Stimulated activated CD8-positive, alpha-beta memory T cell treated with anti-CD3 and anti-CD28 coated beads, Interleukin-12 subunit alpha, Interleukin-12 subunit beta, amount 100 ng/mL, for 24 hours (primary cell): ENCODE results near the gene SCNN1A.

ENCODE experiments used
- DNase-seq: peaks from one replicate; pipeline ENCODE4 v3.0.0-alpha.2; 2020; ENCODE audit errors: extremely low read depth

SCNN1A gene

DNA sequence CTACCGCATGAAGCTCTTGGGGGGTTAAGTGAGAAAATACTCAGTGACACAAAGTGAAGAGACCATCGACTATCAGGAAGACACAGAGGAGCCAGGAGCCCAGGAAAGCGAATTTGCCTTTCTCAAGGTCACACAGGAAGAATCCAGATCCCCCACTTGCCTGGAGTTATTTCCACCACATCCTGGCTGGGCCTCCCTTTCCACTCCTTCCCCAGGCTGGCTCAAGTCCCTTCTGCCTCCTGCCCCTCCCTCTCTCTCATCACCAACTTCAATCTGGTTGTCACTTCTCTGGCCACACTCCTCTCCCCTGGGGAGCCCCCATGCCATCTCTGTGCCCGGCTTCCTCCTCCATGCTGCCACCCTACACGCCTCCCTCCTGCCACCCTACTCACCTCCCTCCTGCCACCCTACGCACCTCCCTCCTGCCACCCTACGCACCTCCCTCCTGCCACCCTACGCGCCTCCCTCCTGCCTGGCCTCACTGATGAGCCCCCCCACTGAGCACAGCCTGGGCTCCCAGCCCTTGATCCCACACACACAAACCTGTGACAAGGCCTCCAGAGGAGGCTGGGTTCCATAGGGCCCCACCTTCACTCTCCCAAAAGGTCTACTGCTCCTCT is 6.3 kb downstream of the SCNN1A start:
- no peak for DNase-seq

DNA sequence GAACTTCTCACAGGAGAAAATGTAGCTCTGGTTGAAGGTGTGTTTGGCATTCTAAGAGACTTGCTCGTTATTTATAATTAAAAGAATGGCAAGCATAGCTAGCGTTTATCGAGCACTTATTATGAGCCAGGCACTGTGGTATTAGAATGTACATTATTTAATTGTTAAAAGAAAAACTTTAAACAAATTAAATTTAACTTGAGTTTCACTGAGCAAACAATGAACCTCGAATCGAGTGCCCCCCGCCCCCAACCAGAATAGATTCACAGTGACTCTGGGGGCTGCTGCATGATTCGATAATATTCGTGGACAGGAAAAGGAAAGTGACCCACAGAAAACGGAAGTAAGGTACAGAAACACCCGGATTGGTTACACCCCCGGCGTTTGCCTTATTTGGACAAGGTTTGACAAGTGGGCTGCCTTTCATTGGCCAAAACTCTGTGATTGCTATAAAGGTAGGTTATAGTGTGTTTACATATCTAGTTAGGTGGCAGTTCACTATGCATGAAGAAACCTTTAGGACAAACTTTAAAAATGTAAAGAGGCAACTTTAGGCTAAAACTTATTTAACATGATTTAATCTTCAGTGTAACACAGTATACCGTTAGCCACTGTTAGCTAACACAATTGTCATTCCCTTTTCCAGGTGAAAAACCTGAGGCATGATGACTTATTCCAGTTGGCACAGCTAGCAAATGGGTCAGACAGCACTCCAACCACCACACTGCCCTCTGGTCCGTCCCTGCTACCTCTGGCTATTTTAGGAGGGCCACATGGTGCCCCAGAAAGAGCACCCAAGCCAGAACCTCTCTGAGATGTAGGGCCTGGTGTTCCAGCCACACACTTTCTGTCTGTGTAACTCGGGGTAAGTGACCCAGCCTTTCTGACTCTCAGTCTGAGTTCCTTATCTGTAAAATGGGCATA is 7.1 kb downstream of the SCNN1A start:
- DNase-seq, result no peak

DNA sequence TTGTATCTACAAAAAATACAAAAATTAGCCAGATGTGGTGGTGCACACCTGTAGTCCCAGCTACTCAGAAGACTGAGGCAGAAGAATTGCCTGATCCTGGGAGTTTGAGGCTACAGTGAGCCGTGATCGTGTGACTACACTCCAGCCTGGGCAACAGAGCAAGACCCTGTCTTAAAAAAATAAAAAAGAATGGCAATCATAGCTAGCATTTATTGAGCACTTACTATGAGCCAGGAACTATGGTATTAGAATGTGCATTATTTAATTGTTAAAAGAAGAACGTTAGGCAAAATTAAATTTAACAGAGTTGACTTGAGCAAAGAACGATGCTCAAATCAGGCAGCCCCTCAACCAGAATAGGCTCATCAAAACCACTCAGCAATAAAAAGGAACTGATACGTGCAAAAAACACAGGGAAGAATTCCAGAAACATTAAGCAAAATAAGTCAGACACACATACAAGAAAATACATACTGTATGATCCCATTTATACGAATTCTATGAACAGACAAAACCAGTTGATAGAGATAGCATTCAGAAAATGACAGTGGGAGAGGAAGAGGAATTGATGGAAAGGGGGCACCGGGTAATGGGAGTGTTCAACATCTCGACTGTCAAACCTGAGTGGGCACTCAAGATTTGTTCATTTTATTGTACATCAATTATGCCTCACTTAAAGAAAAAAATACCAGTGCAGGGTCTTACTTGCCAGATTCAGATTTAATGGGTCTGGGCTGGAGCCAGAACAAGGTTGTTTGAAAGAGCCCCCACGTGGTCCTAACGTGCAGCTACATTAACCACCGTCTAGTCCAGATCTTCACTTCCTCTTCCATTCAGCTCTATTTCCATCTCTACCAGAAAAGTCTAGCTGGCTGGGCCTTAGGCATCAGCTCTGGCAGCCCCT is 8.0 kb downstream of the SCNN1A start:
- DNase-seq, result no peak

DNA sequence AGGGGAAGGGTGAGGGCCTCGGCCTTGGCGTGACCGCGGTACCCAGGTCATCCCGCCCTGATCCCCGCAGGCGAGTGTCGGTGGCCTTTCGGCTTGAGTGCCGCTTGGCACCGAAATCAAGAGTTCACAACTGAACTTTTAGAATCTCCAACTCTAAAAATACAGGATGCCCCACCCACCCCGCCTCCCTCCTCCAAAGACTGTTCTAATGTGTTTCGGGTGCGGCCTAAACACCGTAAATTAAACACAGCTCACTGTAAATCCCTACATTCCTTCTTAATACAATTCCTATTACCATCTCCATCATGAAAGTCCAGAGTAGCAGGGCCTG is 11.4 kb downstream of the SCNN1A start:
- no peak for DNase-seq

DNA sequence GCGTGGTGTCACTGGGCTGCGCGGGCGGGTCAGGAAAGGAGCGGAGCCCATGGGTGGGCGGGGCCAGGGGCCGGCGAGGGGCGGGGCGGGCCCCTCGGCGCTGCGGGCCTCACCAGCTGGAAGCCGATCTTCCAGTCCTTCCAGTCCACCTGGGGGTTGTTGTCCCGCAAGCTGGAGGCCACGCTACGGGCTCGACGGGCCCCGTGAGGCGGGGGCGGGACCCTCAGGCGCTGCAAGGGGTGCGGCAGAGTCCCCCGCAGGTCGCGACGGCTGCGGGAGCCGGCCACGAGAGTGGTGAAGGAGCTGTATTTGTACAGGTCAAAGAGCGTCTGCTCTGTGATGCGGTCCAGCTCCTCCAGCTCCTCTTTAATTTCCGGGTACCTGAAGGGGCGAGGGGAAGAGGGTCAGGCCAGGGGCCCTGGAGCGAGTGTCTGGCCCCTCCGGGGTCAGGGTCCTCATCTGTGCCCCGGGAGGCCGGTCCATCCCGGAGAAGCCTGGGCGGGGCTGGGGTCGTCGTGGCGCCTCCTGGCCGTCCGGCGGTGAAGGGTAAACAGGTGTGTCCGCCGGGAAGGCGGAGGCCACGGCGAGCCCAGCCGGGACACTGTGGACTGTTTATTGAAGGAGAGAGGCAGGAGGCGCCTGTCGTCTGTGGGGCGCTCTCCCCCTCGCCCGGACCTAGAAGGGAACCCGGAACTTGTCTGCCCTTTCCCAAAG is 11.9 kb downstream of the SCNN1A start:
- DNase-seq, result peak; percentile 30

DNA sequence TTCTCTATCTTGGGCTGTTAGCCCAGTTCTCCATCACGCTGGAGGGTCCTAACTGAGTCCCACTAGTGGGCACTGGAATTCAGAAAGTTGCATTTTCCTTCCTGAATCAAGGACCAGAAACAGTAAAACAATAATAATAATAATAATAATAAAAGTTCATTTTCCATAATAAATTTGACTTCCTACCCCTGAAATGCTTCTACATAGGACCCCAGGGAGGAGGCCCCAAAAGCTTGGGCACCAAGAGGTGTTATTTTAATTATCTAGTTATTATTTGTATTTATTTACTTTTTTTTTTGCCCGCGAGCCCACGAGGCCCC is 12.4 kb downstream of the SCNN1A start:
- DNase-seq, result no peak

DNA sequence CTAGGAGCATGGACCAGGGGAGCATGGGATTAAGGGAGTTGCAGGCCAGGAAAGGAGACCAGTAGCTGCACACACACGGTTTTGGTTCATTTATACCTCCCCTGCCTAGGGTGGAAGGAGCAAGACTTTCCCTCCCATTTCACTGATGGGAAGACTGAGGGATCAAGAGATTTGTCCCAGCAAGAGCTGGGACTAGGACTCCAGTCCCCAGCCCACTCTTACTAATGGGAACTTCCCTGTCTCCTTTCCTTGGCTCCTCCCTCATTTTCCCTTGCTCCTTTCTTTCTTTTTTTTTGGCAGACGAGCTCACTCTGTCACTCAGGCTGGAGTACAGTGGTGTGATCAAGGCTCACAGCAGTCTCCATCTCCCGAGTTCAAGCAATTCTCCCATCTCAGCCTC is 13.0 kb downstream of the SCNN1A start:
- DNase-seq, result no peak

DNA sequence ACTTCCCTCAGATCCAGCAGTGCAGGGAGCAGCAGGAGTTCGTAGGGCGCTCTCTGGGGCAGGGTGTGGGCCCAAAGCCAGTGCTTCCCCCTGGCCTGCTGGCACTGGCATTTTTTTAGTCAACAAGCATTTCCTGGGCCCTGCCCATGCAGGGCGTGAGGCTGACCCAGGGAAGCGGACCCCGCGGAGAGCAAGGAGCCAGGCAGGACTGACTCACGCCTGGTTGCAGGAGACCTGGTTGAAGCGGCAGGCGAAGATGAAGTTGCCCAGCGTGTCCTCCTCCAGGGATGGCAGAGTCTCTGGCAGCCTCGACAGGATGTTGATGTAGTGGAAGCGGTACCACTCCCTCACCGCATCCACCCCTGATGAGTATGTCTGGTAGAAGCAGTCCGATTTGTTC is 13.5 kb downstream of the SCNN1A start:
- no peak for DNase-seq

DNA sequence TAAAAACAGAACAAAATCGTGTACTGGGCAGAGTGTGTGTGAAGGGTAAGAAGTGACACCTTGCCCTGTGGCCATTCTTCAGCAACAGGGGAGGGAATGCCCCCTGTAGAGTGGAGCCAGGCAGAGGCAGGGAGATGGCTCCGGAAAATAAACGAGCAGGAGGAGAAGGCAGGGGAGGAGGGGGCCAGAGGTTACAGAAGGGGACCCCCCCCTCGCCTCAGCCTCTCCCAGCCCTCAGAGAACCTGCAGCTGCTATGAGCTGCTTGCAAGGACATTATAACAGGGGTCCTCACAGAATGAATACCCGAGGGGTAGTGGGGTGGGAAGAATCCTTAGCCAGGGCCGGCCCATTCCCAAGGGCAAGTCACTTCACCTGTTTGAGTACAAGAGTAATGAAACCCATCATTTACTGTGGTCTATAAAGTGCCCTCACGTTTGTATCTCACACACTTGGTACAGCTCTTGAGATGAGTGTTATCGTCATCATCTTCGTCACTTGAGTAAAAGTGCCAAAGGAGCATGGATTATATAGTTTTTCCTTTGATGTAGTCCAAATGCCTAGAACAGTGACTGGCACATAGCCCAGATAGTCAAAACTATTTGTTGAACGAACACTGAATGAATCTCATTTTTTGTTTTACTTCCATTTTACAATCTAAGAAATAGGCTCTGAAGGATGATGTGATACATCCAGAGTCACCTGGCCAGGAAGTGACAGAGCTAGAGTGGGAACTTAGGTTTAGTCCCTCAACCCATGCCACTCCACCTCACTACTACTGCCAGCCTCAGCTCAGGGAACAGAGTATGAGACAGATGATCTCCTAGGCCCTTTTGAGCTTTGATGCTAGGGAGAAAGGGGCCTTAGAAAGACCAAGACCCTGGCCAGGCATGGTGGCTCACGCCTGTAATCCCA is 14.5 kb downstream of the SCNN1A start:
- DNase-seq, result no peak

DNA sequence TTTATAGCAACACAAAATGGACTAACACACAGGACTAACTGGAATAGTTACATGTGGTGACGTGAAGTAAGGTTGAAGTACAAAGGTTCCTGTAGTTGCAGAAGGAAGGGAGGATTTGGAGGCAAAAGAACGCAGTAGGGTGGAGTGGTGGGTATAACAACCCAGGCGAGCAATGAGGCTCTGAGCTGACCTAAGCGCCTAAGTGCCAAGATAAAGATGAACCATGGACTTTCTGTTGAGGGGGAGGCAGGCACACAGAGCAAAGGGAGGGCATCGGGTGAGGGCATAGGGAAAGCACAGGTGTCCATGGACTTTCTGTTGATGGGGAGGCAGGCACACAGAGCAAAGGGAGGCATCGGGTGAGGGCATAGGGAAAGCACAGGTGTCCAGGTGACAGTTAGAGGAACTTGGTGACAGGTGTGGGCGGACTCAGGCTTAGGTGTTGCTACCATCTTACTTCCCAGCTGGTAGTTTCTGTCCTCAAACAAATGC is 15.2 kb downstream of the SCNN1A start:
- DNase-seq, result no peak

DNA sequence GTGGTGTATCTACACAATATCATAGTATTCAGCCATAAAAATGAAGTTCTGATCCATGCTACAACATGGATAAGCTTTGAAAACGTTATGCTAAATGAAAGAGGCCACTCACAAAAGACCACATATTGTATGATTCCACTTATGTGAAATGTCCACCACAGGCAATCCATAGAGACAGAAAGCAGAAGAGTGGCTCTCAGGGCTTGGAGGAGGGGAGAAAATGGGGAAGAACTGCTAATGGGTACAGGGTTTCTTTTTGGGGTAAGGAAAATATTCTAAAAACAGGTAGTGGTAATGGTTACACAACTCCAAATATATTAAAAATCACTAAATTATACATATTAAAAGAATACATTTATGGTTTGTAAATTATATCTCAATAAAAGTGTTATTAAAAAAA is 16.5 kb downstream of the SCNN1A start:
- DNase-seq, result no peak

DNA sequence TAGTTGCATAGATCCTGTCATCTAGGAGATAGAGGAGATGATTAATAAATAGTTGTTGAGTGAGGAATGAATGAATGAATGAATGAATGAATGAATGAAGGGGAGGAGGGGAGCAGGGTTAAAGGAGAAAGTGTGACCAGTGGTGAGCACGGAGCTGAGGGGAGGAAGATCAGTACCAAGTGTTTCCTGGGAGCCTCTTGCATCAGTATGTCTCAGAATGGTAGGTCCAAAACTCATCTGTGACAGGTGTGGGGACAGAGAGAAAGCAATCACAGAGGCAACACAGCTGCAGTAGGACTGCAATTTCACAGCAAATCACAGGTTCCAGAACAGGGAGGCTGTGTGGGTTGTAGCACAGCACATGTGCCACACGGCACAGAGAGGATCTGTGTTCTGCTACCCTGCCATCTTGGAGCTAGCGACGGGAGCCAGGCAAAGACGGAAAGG is 19.0 kb downstream of the SCNN1A start:
- DNase-seq, result no peak

DNA sequence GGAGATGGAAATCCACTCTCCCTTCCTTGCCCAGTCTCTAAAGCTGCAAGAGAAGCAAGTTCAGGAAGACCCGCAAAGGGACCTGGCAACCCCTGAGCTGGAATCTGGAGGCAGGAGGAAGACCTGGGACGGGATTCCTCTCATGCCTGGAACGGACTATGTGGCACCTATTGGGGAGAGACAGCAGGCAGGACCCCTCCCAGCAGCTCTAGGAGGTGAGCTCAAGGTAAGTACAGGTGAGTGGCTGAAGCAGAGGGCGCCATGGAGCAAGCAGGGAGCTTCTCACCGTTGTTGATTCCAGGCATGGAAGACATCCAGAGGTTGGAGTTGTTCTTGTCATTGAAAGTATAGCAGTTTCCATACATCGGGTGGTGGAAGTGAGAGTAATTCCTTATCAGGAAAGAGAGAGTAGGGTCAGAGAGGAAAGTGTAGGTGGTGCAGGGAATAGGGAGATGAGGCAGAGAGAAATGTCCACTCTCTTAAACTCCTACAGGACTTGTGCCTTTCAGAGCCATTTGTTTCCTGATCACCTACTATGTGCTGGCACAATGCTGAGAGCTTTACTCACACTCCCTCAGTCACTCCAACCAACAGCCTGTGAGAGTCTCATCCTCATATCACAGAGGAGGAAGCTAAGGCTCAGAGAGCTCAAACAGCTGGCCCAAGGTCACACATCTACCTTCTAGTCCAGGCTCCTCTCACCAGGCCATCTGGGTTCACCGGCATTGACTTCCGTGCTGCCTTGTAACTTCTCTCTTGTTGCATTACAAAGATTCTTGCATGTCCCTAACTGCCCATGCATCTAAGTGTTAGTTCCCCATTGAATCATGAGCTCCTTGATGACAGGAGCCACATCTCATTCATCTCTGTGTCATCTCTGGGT is 19.6 kb downstream of the SCNN1A start:
- DNase-seq, result no peak

DNA sequence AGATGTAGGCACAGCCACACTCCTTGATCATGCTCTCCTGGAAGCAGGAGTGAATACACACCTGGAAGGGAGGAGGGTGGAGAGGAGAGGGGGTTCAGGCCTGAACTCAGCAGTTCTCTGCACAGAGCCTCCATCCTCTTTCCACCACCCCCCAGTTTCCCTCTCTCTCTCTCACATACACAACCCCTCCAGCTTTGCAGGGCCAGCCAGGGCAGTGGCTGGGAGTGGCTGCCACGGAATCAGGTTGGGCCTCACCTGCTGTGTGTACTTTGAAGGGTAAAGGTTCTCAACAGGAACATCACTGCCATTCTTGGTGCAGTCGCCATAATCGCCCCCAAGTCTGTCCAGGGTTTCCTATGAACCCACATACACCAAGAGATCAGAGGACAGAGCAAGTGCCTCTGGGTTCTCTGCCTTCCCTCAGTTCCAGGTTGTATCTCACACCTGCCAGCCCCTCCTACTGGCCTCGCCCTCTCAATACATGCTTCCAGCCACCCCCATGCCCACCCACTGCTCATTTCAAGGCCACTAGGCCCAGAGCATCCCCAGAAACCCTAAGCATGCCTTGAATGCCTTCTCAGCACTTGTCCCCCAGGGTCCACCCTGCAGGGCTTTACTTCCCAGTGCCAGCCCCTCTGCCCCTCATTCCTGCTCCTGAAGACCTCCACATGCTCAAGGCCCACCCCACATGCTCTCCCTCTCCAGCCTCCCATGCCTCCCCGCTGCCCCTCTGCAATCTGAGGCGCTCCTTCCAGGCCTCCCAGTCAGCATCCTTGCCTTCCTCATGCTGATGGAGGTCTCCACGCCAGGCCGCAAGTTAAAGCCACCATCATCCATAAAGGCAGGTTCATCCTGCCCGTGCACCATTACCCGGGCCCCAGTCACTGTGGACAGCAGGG is 20.6 kb downstream of the SCNN1A start:
- no peak for DNase-seq

DNA sequence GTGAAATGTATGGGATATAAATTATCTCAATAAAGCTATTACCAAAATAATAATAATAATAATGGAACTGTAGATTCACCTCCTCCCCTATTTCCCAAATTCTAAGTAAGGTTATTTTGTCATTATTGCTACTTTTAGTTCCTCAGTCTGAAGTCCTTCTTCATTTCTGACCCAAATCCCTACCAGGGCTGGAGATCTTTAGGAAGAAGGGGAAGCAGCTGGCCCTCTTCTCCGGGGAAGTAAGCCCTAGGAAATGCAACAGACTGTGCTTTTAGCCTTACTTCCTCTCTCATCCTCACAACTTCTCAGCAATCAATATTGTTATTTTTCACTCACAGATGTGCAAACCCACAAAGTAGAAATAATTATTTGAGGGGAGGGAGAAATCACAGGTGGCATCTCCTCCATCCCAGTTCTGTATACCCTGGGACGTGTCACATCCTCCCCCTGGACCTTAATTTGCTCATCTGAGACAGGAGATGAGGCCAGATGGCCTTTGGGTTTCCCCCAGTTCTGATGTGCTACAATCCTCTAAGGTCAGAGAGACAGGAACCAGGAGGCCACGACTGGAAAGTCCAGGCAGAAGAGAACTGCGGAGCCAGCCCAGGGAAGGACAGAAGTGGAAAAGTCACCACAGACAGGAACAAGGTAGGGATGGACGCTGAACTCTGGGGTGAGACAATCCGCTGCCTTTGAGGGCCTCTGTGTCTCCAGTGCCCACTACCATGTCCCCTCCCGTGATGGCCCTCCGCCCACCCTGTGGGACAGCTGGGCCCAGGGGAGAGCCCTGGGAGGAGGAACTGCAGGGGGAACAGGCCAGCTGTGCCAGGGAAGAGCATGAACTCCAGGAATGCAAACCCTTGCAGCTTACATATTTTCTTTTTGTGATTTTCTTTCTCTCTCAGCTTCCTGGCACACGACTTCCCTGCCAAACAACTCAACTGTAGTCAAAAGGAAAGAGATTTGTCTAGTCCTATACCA is 22.9 kb downstream of the SCNN1A start:
- DNase-seq, result no peak

DNA sequence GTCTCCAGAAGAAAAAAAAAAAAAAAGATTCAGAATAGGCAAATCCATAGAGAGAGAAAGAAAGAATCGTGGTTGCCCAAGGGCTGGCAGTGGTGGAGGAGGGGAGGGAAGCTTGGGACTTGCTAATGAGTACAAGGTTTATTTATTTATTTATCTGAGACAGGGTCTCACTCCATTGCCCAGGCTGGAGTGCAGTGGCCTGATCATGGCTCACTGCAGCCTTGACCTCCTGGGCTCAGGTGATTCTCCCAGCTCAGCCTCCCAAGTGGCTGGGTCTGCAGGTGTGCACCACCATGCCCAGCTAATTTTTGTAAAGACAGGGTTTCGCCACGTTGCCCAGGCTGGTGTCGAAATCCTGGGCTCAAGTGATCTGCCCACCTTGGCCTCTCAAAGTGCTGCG is 23.7 kb downstream of the SCNN1A start:
- DNase-seq, result no peak
